GM21529 (cell line): ENCODE measurements around the gene CIPC.

Experiments used
- ATAC-seq: cut with Tn5 transposase; IDR thresholded peaks from one replicate; pipeline ENCODE4 v1.9.1; 2021; ENCODE audit not compliant: unreplicated experiment

Gene CIPC

GRCh38 chr14:77097700-77098528 lies at the start of gene CIPC:
Gene CIPC, plus strand, starts transcription at chr14:77098258. Its CDS starts 7,451 bp downstream, at chr14:77105709.
- ATAC-seq, result peak; percentile 88

- no peak for ATAC-seq
Observed at GRCh38 chr14:77051116-77051515, 46.9 kb upstream of the CIPC start.

- no peak for ATAC-seq
Observed at GRCh38 chr14:77052281-77053044, 45.6 kb upstream of the CIPC start.

GRCh38 chr14:77053046-77053841 lies 44.8 kb upstream of the CIPC start:
- no peak for ATAC-seq

- no peak for ATAC-seq
Observed at GRCh38 chr14:77055306-77055705, 42.8 kb upstream of the CIPC start.

- ATAC-seq, result no peak
Observed at GRCh38 chr14:77055981-77056380, 42.1 kb upstream of the CIPC start.

GRCh38 chr14:77058117-77058516 lies 39.9 kb upstream of the CIPC start:
- no peak for ATAC-seq

- no peak for ATAC-seq
Observed at GRCh38 chr14:77058785-77059184, 39.3 kb upstream of the CIPC start.

- ATAC-seq, result no peak
Observed at GRCh38 chr14:77059276-77059915, 38.7 kb upstream of the CIPC start.

GRCh38 chr14:77061630-77062257 lies 36.3 kb upstream of the CIPC start:
- ATAC-seq, result no peak

- ATAC-seq, result no peak
Observed at GRCh38 chr14:77062261-77062660, 35.8 kb upstream of the CIPC start.

GRCh38 chr14:77063571-77064171 lies 34.4 kb upstream of the CIPC start:
- no peak for ATAC-seq

- no peak for ATAC-seq
Observed at GRCh38 chr14:77064521-77065178, 33.4 kb upstream of the CIPC start.

- ATAC-seq, result no peak
Observed at GRCh38 chr14:77065851-77066577, 32.0 kb upstream of the CIPC start.

- no peak for ATAC-seq
Observed at GRCh38 chr14:77066578-77067172, 31.4 kb upstream of the CIPC start.

GRCh38 chr14:77067632-77068516 lies 30.2 kb upstream of the CIPC start:
- peak; percentile 62 for ATAC-seq

GRCh38 chr14:77068517-77069200 lies 29.4 kb upstream of the CIPC start:
- no peak for ATAC-seq
